H7 (cell line): Measurements from ENCODE around the gene PPP1R3A. TPM values are rescaled to one million over a fixed set of nuclear protein-coding genes. Genes with fewer than 3 reads are reported as not detected.

ENCODE experiments used
- DNase-seq: peaks from one replicate; pipeline ENCODE4 v3.0.0; 2012
- H3K27me3 ChIP-seq: 2 replicates; pipeline ENCODE4 v1.6.0; 2011; ENCODE audit warnings: mild to moderate bottlenecking, low read length; ENCODE audit not compliant: control insufficient read depth, insufficient read depth
- H3K36me3 ChIP-seq: replicated peaks from 2 replicates; pipeline ENCODE4 v1.5.1; 2011; ENCODE audit warnings: low read length; ENCODE audit not compliant: control insufficient read depth, insufficient read depth
- H3K4me3 ChIP-seq: 2 replicates; pipeline ENCODE4 v1.5.1; 2011; ENCODE audit warnings: low read depth, mild to moderate bottlenecking, control low read depth, low read length, moderate library complexity; ENCODE audit not compliant: insufficient read depth
- total RNA-seq: library from RNA; depleted of rRNA; stranded (reverse); fragments of >200 nt; shearing (Covaris generic); gene quantifications from 2 replicates; pipeline ENCODE4 v1.2.3, GENCODE V29; 2014

PPP1R3A gene
- total RNA-seq, 1 experiment from 2014 or later, result not detected

DNA sequence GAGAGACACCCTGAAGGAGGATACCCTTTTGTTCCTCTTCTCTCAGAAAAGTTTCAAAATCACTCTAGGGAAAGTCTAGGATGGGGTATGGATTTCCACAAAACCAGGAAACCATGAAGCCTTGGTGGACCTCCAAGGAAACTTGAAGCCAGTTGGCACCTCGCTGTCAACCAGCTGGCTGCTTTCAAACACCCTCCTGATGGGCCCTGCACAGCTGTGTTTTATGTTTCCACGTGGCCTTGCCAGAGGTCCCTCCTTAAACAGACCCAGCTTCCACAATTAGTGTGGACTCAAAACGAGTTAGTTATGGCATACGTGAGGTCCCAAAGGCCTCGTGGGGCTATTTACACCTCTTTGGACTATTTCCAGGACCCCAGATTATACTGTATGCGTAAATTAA lies 5.9 kb downstream of the PPP1R3A start:
- DNase-seq, result no peak
- H3K36me3 ChIP-seq, result no peaks in the 10 kb centered on the region
- H3K4me3 ChIP-seq, result no peak overlapping the region
- no peaks in the 10 kb centered on the region for H3K27me3 ChIP-seq

DNA sequence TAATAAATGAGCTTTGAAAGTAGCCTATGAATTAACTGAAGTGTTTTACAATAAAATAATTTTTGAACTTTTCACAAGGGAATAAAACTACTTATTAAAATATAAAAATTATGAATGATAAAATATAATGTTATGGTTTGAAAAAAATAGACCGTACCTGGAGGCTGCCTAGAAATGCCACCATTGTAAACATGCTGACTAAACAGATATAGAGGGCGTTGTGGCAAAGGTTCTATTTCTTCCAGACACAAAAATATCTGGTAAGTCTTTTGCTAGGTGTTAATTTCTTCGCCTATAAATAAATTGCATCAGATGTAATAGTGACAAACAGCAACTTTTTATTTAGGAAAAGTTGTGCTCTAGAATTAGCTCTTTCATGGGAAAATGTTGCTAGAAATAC lies 11.2 kb downstream of the PPP1R3A start:
- no peak overlapping the region for H3K4me3 ChIP-seq
- H3K27me3 ChIP-seq, result no peaks in the 10 kb centered on the region
- no peak for DNase-seq
- no peaks in the 10 kb centered on the region for H3K36me3 ChIP-seq

DNA sequence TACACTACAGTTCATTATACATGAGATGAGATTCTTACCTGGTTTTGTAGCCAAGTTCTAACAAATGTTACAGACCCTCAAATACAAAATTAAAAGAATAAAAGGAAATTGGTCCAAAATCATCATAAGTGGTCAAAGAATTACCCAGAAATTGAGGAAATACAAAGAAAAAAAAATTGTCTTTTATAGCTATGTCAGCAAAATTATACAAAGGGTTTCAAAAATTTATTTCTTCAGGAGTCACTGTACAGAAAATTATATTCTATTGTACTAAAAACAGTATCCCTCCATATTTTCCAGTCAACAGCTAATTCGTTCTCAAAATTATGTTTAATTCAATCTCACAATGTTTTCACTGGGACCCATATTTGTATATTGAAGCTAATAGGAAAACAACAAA lies 14.3 kb downstream of the PPP1R3A start:
- no peak for DNase-seq
- H3K36me3 ChIP-seq, result no peaks in the 10 kb centered on the region
- H3K27me3 ChIP-seq, result no peaks in the 10 kb centered on the region; the same call in 1 of the 2 replicates
- no peak overlapping the region for H3K4me3 ChIP-seq

DNA sequence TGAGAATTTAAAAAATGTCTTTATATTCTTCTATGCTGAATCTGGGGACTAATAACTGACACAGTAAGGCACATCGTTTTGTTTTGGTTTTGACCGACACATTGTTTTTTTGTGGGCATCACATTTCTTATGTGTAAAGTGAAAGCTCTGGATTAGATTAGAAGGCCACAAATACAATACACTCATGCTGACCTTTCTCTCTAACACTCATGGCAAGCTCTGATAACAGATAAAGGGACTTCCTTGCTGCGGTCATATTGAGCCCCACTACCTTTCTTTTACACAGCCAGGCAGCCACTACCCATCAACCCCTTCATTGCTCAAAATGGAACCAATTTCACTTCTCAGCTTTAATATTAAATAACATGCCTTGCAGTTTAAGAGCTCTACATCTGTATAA lies 26.0 kb downstream of the PPP1R3A start:
- DNase-seq, result no peak
- no peaks in the 10 kb centered on the region for H3K36me3 ChIP-seq
- no peaks in the 10 kb centered on the region for H3K27me3 ChIP-seq
- no peak overlapping the region for H3K4me3 ChIP-seq

DNA sequence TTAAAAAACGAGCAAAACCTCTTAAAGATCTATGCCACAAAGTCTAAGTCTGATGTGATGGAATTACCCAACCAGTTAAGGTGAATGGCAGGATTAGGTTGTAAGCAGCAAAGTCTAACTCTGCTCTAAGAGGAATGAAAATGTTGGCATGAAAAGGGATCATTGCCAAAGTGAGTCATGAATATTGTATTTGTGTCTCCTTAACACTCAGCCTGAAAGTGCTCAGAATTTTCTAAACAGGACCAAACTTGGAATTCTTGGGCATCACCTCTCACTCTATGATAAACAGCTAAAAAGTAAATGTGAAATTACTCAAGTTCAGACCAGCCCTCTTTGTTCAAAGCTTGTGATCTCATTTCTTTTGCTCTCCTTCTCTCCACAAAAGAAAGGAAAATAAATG lies 27.0 kb downstream of the PPP1R3A start:
- H3K4me3 ChIP-seq, result no peak overlapping the region
- no peak for DNase-seq
- no peaks in the 10 kb centered on the region for H3K36me3 ChIP-seq
- no peaks in the 10 kb centered on the region for H3K27me3 ChIP-seq

DNA sequence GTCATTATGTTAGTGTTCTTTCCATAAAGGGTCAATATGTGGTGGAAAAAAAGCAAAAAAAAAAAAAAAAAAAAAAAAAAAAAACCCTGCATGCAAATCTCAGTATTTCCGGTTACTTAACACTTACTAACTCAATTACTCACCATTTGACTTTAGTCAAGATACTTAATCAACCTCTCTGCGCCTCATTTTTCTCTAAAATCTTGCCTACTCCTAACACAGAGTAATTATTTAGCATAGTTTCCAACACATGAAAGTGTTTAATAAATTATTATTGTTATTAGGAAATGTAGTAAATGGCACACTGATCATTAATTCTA lies 27.8 kb downstream of the PPP1R3A start:
- DNase-seq, result no peak
- H3K36me3 ChIP-seq, result no peaks in the 10 kb centered on the region
- H3K4me3 ChIP-seq, result no peak overlapping the region
- no peaks in the 10 kb centered on the region for H3K27me3 ChIP-seq

DNA sequence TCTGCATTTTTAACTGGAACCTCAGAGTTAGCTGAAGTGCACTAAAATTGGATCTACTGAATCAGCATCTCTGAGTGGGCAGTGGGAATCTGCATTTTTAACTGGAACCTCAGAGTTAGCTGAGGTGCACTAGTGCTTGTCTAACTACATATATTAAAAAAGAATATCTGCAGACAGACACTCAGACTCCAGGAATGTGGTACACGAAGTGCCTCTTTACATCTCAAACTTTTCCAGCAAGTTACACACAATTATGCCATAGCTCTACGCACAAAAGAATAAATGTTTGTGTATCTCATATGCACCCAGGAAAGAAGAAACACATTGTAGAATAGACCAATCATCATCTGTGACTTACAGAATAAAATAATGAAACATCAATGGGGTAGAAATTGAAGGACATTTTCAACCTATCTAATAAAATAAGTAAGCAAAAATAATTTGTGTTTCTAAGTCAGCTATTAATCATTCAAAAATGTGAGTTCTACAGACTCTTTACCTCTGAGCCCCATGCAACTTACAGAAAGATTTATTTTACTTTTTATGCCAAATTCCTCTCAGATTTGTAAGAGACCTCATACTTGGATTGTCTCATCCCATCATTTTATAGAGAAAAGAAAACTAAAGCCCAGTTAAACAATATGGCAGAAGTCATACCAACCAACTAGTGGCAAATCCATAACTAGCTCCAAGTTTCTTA lies 28.3 kb downstream of the PPP1R3A start:
- no peak for DNase-seq
- Histone ChIP-seq H3K36me3 (no peaks in the 10 kb centered on the region), H3K27me3 (no peaks in the 10 kb centered on the region), H3K4me3 (no peak overlapping the region)

DNA sequence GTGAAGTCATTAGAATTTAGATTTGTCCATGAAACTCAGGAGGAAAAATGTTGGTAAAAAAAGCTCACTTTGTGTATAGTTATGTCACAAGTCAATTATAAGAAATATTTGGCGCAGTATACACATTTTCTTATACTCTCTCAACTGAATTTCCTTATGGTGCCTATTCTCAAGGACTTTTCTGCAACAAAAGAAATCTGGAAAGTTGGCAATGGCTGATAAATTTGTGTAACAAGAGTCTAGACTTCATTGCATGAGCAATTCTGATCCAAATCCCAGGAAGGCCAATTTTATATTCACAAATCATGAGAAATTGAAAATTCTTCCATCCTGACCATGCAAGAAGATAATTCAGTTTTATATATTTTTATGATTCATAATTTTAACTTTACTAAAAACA lies 35.7 kb downstream of the PPP1R3A start:
- H3K27me3 ChIP-seq, result no peaks in the 10 kb centered on the region
- no peak for DNase-seq
- H3K4me3 ChIP-seq, result no peak overlapping the region
- H3K36me3 ChIP-seq, result no peaks in the 10 kb centered on the region

DNA sequence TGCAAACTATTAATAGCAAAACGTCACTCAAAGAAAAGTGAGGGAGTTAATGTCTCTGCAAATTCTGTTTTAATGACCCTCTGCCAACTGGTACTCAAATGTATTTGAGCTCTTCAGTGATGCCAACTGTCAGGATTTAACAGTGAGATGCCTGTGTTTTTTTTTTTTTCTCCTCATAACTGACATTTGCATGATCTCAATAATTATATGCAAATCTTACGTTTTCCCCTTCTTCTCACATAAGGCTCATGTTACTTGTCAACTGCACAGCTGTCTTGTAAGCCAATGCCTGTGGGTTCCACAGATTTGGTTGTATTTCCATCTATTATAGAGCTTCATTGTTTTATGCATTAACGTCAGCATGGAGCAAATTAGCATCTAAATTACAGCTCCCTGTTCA lies 38.2 kb downstream of the PPP1R3A start:
- no peak overlapping the region for H3K4me3 ChIP-seq
- no peaks in the 10 kb centered on the region for H3K27me3 ChIP-seq
- no peaks in the 10 kb centered on the region for H3K36me3 ChIP-seq
- DNase-seq, result no peak

DNA sequence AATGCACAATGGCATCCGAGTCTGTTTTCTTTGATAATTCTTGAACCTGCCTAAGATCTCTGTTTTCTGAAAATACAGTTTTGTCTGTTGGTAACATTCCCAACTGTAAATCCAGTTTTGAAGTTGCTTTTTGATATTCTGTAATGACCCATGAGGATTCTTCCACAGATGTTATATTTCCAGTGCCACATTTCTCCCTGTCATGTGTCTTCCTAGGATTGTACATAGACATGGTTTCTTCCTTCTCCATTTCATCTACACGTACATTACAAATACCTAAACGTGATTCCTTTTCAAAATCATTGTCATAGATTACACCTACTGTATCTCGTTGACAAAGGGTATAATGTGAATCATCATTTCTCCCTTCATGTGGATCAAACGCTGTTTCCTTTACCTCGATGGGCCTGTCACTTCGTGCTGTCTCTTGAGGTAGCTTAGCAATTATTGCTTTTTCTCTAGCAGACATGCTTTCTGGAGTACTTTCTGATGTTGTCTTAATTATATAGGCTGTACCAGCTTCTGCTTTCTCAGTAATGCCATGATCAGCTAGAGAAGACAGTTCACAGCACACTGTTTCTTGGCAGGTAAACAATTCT lies 40.3 kb downstream of the PPP1R3A start:
- no peaks in the 10 kb centered on the region for H3K27me3 ChIP-seq
- H3K4me3 ChIP-seq, result no peak overlapping the region
- no peak for DNase-seq
- H3K36me3 ChIP-seq, result no peaks in the 10 kb centered on the region

DNA sequence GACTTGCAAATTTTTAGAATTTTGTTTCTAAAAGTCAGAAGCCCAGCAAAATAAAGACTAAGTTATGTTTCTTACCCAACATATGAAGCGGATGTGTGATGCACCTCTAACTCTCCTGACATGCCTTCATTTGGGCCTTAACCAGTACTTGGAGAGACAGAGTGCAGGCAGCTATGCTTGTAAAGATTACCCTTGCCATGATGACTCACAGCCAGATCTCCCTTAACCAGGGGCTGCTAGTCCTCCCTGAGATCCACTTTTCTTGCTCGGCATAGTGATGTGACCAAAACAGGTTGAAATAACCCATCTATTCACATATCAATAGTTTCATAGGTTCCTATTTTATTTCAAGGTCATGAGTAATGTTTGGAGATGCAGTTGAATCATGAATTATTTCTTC lies 43.6 kb downstream of the PPP1R3A start:
- no peak overlapping the region for H3K4me3 ChIP-seq
- H3K27me3 ChIP-seq, result no peaks in the 10 kb centered on the region
- peak; percentile 0 for DNase-seq
- H3K36me3 ChIP-seq, result no peaks in the 10 kb centered on the region

DNA sequence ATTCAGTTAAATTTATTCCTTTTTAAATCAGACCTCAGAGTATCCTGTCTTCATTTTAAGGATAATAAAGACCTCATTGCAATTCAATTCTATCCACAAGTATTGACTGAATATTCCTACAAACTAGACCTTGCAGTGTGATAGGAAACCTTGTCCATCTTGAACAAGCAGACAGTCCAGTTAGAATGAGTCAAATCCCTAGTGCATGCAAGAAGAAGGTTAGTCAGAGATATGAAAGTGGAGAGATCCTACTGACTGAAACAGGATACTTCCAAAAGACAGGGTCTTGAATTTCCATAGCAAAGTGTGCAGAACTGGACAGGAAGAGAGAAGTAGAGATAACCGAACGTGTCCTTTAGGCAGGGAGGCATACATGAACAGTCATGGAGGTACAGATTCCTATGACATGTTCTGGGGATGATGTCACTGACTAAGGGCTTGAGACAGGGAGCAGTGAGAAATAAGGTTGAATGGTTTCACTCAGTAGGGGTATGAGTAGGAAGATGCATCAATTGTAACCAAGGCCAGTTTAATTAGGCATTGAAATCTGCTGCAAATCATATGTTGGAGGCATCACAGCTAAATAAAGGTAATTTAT lies 45.2 kb downstream of the PPP1R3A start:
- H3K4me3 ChIP-seq, result no peak overlapping the region
- H3K27me3 ChIP-seq, result no peaks in the 10 kb centered on the region
- no peaks in the 10 kb centered on the region for H3K36me3 ChIP-seq
- DNase-seq, result no peak

DNA sequence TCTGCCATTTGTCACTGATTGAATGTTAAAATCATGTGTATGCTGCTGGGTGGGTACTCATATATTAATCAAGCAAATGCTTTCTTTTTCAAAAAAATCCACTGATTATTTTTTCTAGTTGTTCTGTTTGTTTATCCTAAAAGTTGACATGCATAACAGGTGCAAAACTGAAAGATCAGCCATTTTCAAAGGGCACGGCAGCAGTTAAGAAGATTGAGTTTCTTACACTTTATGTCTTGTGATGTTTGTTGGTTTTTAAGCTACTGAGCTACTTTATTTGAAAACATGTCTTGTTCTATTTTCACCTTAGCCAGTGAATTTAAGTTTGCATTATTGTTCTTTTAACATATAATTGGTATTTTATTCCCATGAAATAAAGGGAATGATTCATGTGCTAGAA lies 45.8 kb downstream of the PPP1R3A start:
- DNase-seq, result no peak
- no peaks in the 10 kb centered on the region for H3K27me3 ChIP-seq
- H3K4me3 ChIP-seq, result no peak overlapping the region
- no peaks in the 10 kb centered on the region for H3K36me3 ChIP-seq

DNA sequence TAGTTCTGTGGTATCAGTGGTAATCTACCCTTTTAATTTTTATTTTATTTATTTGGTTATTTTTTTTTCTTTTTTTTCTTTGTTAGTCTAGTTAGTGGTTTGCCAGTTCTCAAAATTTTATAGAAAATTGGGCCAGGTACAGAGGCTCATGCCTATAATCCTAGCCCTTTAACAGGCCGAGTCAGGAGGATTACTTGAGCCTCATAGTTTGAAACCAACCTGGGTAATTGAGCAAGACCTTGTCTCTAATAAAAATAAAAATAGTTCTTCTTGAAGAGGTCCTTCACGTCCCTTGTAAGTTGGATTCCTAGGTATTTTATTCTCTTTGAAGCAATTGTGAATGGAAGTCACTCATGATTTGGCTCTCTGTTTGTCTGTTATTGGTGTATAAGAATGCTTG lies 51.5 kb downstream of the PPP1R3A start:
- H3K27me3 ChIP-seq, result no peaks in the 10 kb centered on the region
- H3K4me3 ChIP-seq, result no peak overlapping the region
- H3K36me3 ChIP-seq, result no peaks in the 10 kb centered on the region
- no peak for DNase-seq

DNA sequence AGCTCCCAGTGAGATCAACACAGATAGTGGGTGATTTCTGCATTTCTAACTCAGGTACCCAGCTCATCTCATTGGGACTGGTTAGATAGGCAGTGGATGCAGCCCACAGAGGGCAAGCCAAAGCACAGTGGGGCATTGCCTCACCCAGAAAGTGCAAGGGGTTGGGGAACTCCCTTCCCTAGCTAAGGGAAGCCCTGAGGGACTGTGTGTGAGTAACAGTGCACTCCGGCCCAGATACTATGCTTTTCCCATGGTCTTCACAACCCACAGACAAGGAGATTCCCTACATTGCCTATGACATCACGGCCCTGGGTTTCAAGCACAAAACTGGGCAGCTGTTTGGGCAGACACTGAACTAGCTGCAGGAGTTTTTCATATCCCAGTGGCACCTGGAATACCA lies 62.8 kb downstream of the PPP1R3A start:
- no peak overlapping the region for H3K4me3 ChIP-seq
- no peaks in the 10 kb centered on the region for H3K27me3 ChIP-seq
- no peak for DNase-seq
- H3K36me3 ChIP-seq, result no peaks in the 10 kb centered on the region
